ENCODE measurements around the gene TMPRSS3. TPM values are rescaled to one million over a fixed set of nuclear protein-coding genes. Genes with fewer than 3 reads are reported as not detected.

TMPRSS3 gene
- total RNA-seq, 2 donors from 2014 or later = 0.27 to 0.34 TPM

DNA sequence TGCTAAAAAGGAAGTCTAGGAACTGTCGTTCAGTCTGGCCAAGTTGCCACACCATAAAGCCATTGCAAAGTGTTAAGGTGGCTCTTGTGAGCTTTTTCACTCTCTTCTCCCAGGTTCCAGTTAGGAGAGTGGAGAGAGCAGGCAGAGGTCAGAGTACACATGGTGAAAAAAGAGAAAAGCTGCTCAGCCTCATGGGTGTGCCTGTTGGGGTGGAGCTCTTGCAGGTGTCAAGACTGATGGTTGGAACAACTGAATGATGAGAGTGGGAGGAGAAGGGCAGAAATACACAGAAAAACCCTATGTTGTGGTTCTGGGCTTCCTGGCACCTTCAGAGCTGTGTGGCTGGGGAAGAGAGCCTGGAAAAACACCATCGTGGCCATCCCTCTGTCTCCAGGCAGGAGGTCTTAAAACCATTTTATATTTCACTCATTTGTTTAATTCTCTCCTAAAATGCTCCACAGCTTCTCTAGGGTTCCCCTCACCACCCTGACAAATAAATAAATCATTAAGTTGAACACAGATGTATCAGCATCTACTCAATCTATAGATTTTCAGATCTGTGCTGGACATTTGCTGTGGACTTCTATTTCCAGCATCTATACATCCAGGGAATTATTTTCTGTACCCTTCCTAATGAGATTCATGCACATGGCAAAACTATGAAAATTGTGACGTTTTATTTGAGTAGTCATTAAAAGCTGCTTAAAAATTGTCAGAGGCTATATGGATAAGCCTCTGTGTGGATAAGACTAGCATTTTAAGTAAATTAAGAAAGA is 25.4 kb upstream of the TMPRSS3 start:
- H3K36me3 ChIP-seq = no peaks in the 10 kb centered on the region
- H3K27ac ChIP-seq = no peak overlapping the region
- no peaks in the 10 kb centered on the region for H3K27me3 ChIP-seq (replicated peaks; ENCODE audit: insufficient read depth)
- TF ChIP-seq POLR2AphosphoS5 (IDR thresholded peaks at IDR 0.05) (no peak), POLR2A (IDR thresholded peaks at IDR 0.05) (no peak)
- TF ChIP-seq, protein P1, sequence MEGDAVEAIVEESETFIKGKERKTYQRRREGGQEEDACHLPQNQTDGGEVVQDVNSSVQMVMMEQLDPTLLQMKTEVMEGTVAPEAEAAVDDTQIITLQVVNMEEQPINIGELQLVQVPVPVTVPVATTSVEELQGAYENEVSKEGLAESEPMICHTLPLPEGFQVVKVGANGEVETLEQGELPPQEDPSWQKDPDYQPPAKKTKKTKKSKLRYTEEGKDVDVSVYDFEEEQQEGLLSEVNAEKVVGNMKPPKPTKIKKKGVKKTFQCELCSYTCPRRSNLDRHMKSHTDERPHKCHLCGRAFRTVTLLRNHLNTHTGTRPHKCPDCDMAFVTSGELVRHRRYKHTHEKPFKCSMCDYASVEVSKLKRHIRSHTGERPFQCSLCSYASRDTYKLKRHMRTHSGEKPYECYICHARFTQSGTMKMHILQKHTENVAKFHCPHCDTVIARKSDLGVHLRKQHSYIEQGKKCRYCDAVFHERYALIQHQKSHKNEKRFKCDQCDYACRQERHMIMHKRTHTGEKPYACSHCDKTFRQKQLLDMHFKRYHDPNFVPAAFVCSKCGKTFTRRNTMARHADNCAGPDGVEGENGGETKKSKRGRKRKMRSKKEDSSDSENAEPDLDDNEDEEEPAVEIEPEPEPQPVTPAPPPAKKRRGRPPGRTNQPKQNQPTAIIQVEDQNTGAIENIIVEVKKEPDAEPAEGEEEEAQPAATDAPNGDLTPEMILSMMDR (IDR thresholded peaks at IDR 0.05) = no peak
- no peak overlapping the region for H3K4me3 ChIP-seq
- no peaks in the 10 kb centered on the region for H3K9me3 ChIP-seq
- H3K4me1 ChIP-seq (replicated peaks) = no peaks in the 10 kb centered on the region
- intact Hi-C loops (cut with DNase I) = no loop called here
- 76% methylated on average over 3 of the region's 3 CpGs for WGBS
- DNase-seq (ENCODE audit: low spot score) = no peak

DNA sequence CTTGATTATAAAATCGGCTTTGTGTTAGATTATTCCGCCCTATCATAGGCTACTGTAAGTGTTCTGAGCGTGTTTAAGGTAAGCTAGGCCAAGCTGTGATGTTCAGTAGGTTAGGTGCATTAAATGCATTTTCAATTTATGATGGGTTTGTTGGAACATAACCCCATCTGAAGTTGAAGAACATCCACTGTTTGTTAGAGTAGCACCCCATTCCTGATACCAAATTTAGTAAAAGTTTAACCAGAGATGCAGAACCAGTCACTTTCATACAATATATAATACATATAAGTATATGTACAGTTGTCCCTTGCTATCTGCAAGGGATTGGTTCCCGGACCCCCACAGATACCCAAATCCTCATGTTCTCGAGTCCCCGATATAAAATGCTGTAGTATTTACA is 24.0 kb upstream of the TMPRSS3 start:
- Histone ChIP-seq H3K9me3 (no peaks in the 10 kb centered on the region), H3K27me3 (replicated peaks; ENCODE audit: insufficient read depth) (no peaks in the 10 kb centered on the region), H3K4me1 (replicated peaks) (no peaks in the 10 kb centered on the region), H3K36me3 (no peaks in the 10 kb centered on the region), H3K27ac (no peak overlapping the region), H3K4me3 (no peak overlapping the region)
- WGBS = 98% methylated on average over 6 of the region's 6 CpGs
- no peak for DNase-seq (ENCODE audit: low spot score)
- no peak for TF ChIP-seq POLR2AphosphoS5 (IDR thresholded peaks at IDR 0.05)
- no peak for TF ChIP-seq POLR2A (IDR thresholded peaks at IDR 0.05)
- TF ChIP-seq, protein P1 (IDR thresholded peaks at IDR 0.05) = no peak
- intact Hi-C loops (cut with DNase I) = no loop called here

DNA sequence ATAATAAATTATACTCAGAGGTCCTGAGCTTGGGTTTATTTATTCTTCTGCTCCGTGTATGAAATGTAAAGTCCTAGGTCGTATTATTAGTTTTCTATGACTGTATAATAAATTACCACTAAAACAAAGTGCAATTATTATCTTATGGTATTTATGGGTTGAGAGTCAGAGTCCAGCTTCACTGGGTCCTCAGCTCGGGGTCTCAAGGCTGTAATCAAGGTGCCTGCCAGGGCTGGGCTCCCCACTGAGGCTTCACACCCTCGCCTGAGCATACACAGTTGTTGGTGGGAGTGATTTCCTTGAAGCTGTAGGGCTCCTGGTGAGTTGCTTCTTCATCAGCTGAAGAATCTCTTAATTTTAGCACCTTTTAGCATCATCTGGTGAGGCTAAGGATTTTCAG is 23.0 kb upstream of the TMPRSS3 start:
- intact Hi-C loops (cut with DNase I) = no loop called here
- 46% methylated on average over 4 of the region's 4 CpGs for WGBS
- TF ChIP-seq POLR2AphosphoS5 (IDR thresholded peaks at IDR 0.05) (no peak), POLR2A (IDR thresholded peaks at IDR 0.05) (no peak)
- TF ChIP-seq, protein P1 (IDR thresholded peaks at IDR 0.05) = no peak
- no peaks in the 10 kb centered on the region for H3K4me1 ChIP-seq (replicated peaks)
- H3K27ac ChIP-seq = no peak overlapping the region
- no peak for DNase-seq (ENCODE audit: low spot score)
- H3K9me3 ChIP-seq = no peaks in the 10 kb centered on the region
- H3K4me3 ChIP-seq = no peak overlapping the region
- no peaks in the 10 kb centered on the region for H3K27me3 ChIP-seq (replicated peaks; ENCODE audit: insufficient read depth)
- no peaks in the 10 kb centered on the region for H3K36me3 ChIP-seq

DNA sequence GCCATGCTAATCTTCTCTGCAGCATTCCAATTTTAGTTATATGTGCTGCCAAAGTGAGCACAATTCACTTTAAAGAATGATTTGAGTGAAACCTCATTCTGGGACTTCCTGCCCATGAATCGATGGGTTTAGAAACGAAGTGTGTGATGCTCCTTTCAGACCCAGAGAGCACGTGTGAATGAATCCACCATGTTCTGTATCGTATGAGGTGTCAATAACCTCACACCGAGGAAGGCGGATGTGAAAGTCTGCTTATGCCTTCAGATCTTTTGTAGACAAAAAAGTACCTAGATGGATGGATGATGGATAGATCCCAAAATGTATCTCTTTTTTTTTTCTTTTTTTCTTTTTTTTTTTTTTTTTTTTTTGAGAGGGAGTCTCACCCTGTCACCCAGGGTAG is 21.7 kb upstream of the TMPRSS3 start:
- Histone ChIP-seq H3K27ac (no peak overlapping the region), H3K9me3 (no peaks in the 10 kb centered on the region), H3K27me3 (replicated peaks; ENCODE audit: insufficient read depth) (no peaks in the 10 kb centered on the region), H3K4me1 (replicated peaks) (no peaks in the 10 kb centered on the region), H3K4me3 (no peak overlapping the region), H3K36me3 (no peaks in the 10 kb centered on the region)
- WGBS = 87% methylated on average over 6 of the region's 6 CpGs
- intact Hi-C loops (cut with DNase I) = no loop called here
- no peak for DNase-seq (ENCODE audit: low spot score)
- TF ChIP-seq POLR2AphosphoS5 (IDR thresholded peaks at IDR 0.05) (no peak), POLR2A (IDR thresholded peaks at IDR 0.05) (no peak)
- TF ChIP-seq, protein P1 (IDR thresholded peaks at IDR 0.05) = no peak
